HG03196 (cell line): ENCODE measurements around the gene FAM72B.
"Not testable (repeated sequence)": the region's sequence is repeated elsewhere in the genome, so short reads cannot be mapped to it uniquely, and the experiment has no call there.

Experiments used
- ATAC-seq: cut with Tn5 transposase; IDR thresholded peaks from one replicate; pipeline ENCODE4 v1.9.1; 2021; ENCODE audit not compliant: unreplicated experiment

The FAM72B gene

GRCh38 chr1:121184290-121185127 is at the start of gene FAM72B, which contains the start of gene SRGAP2C:
Gene FAM72B, minus strand, starts transcription at chr1:121184340. Its CDS starts 851 bp downstream, at chr1:121183489.
Gene SRGAP2C, plus strand, starts transcription at chr1:121184975. Its CDS starts 2,472 bp downstream, at chr1:121187447.
- peak; percentile 84 for ATAC-seq

- peak; percentile 69 for ATAC-seq
Observed at GRCh38 chr1:121232445-121233125, 48.4 kb upstream of the FAM72B start.

GRCh38 chr1:121230636-121231035 is 46.5 kb upstream of the FAM72B start:
- ATAC-seq = not testable (repeated sequence)

- ATAC-seq = not testable (repeated sequence)
Observed at GRCh38 chr1:121227544-121228330, 43.6 kb upstream of the FAM72B start.

- not testable (repeated sequence) for ATAC-seq
Observed at GRCh38 chr1:121226925-121227324, 42.8 kb upstream of the FAM72B start.

GRCh38 chr1:121226295-121226904 is 42.3 kb upstream of the FAM72B start:
- not testable (repeated sequence) for ATAC-seq

GRCh38 chr1:121224714-121225113 is 40.6 kb upstream of the FAM72B start:
- ATAC-seq = peak; percentile 99

GRCh38 chr1:121221770-121222169 is 37.6 kb upstream of the FAM72B start:
- peak; percentile 35 for ATAC-seq

- not testable (repeated sequence) for ATAC-seq
Observed at GRCh38 chr1:121216676-121217075, 32.5 kb upstream of the FAM72B start.

- not testable (repeated sequence) for ATAC-seq
Observed at GRCh38 chr1:121215699-121216417, 31.7 kb upstream of the FAM72B start.

GRCh38 chr1:121214544-121215156 is 30.5 kb upstream of the FAM72B start:
- ATAC-seq = not testable (repeated sequence)

GRCh38 chr1:121213491-121213890 is 29.4 kb upstream of the FAM72B start:
- not testable (repeated sequence) for ATAC-seq

GRCh38 chr1:121210778-121211177 is 26.6 kb upstream of the FAM72B start:
- ATAC-seq = not testable (repeated sequence)

GRCh38 chr1:121208375-121208774 is 24.2 kb upstream of the FAM72B start:
- ATAC-seq = not testable (repeated sequence)

GRCh38 chr1:121207328-121207727 is 23.2 kb upstream of the FAM72B start:
- ATAC-seq = not testable (repeated sequence)

GRCh38 chr1:121205786-121206711 is 21.9 kb upstream of the FAM72B start:
- ATAC-seq = not testable (repeated sequence)

- ATAC-seq = not testable (repeated sequence)
Observed at GRCh38 chr1:121202986-121203385, 18.8 kb upstream of the FAM72B start.
